Heart right ventricle (tissue), 16 donors: ENCODE measurements around the gene NEK2. TPM values are rescaled to one million over a fixed set of nuclear protein-coding genes. Genes with fewer than 3 reads are reported as not detected.
A peak's percentile ranks its signal among the peaks of the same experiment; 100 is the strongest.
"Not testable (repeated sequence)": the region's sequence is repeated elsewhere in the genome, so short reads cannot be mapped to it uniquely, and the experiment has no call there.

ENCODE experiments used
- ATAC-seq, 8 donors: fragments of 200-7000 bp; cut with Tn5 transposase; one replicate each; pipeline ENCODE4 v1.9.1; 2020; ENCODE audit warnings: mild to moderate bottlenecking in 8 of 8, moderate library complexity in 8 of 8, moderate number of reproducible peaks in 1 of 8
- DNase-seq, 2 donors: peaks; one replicate each; pipeline ENCODE4 v3.0.0-alpha.2; 2020
- H3K27ac ChIP-seq, 10 donors: fragments of 200-600 bp; sonication (generic) in 2 of 10; one replicate each; pipeline versions ENCODE4 v1.5.0 to v1.8.0; 2020 to 2022; ENCODE audit warnings: mild to moderate bottlenecking in 3 of 10
- H3K27me3 ChIP-seq, 7 donors: fragments of 200-600 bp; one replicate each; pipeline ENCODE4 v1.8.0; 2021 to 2022; ENCODE audit warnings: mild to moderate bottlenecking in 2 of 7
- H3K36me3 ChIP-seq, 9 donors: fragments of 200-600 bp; sonication (generic) in 1 of 9; one replicate each; pipeline versions ENCODE4 v1.5.0 to v1.8.0; 2020 to 2022; ENCODE audit warnings: mild to moderate bottlenecking in 2 of 9
- H3K4me1 ChIP-seq, 9 donors: fragments of 200-600 bp; sonication (generic) in 1 of 9; one replicate each; pipeline versions ENCODE4 v1.5.0 to v1.8.0; 2020 to 2022; ENCODE audit warnings: mild to moderate bottlenecking in 4 of 9
- H3K4me3 ChIP-seq, 10 donors: fragments of 200-600 bp; sonication (generic) in 2 of 10; one replicate each; pipeline versions ENCODE4 v1.5.0 to v1.8.0; 2020 to 2022; ENCODE audit warnings: mild to moderate bottlenecking in 7 of 10, moderate library complexity in 2 of 10
- H3K9me3 ChIP-seq, 11 donors: fragments of 200-600 bp in 10 of 11; sonication (generic) in 2 of 11; one replicate each; pipeline versions ENCODE4 v1.5.0 to v1.8.0; 2013 to 2022; ENCODE audit warnings: mild to moderate bottlenecking in 2 of 11, control low read depth in 1 of 11, moderate library complexity in 1 of 11
- WGBS, 2 donors: extraction: QIAGEN DNeasy Blood & Tissue Kit; methylation state at CpG; one replicate each; pipeline ENCODE4 v1.1.7; 2013; ENCODE audit warnings: inconsistent platforms in 1 of 2; 5-methylcytosine and 5-hydroxymethylcytosine counted together
- intact Hi-C, 10 donors: fragments of 100-400 bp; cut with DNase I; formaldehyde crosslinking; loops; one replicate each; pipeline versions ENCODE4 v1.11.1 to v1.14.2; 2022
- polyA plus RNA-seq, 2 donors: library from polyadenylated mRNA; stranded (reverse); fragments of 200-250 nt; gene quantifications; one replicate each; pipeline ENCODE4 v1.2.3, GENCODE V29; 2013
- total RNA-seq, 10 donors: library from RNA; stranded (reverse); fragmentation: NEBNext Ultra II Directional in 3 of 10; extraction: Animal tissue kit (Norgen Biotek cat#: 25700) in 3 of 10; gene quantifications; one replicate each; pipeline versions ENCODE4 v1.2.1 to v1.2.4, GENCODE V29; 2021 to 2023
- TF ChIP-seq, protein P1 (sequence below), 9 donors: fragments of 200-600 bp; sonication (generic) in 2 of 9; IDR thresholded peaks; one replicate each; pipeline versions ENCODE4 v1.5.0 to v1.8.0; 2021 to 2022; ENCODE audit warnings: antibody characterized with exemption in 9 of 9, mild to moderate bottlenecking in 5 of 9, moderate library complexity in 1 of 9
- donor health status: Arrhythmogenic right ventricular cardiomyopathy.
- donor health status: ischemic (EF 13 %, LVEDD 7.1; RV severe dilation, severe dysfunction).
- donor health status: healthy with polysubstance abuse.
- donor health status: DM: no; HTN: yes; CAD: no.
- donor health status: DM: no; HTN: no; CAD: no.
- donor health status: ischemic (EF 25% LVEDD 6.9; RV normal size, moderate dysfunction).
- donor health status: ischemic (EF 25% LVEDD 5.7; RV mildly dilated, moderate dysfunction).
- donor health status: healthy.
- donor health status: DM: yes; HTN: yes; CAD: no.
- donor health status: Ischemic cardiomyopathy.
- donor health status: ischemic (EF 35%, LVEDD 5.7; RV mildly dilated, moderate dysfunction).
- donor health status: nonischemic (EF 11% LVEDD 7.7; RV severe dilation, severe dysfunction).
- donor health status: DM: yes; HTN: yes; CAD: no.
- donor health status: PGD.
- donor health status: ischemic (EF 29% LVEDD 5.4; RV normal size, mild dysfunction).
- donor health status: nonischemic (EF 23%, LVEDD 6.1; RV moderate dilation, normal function).

Gene NEK2
- total and polyA plus RNA-seq, 12 donors: 0.04 to 2.1 (median 0.19) TPM; not detected in 6

DNA sequence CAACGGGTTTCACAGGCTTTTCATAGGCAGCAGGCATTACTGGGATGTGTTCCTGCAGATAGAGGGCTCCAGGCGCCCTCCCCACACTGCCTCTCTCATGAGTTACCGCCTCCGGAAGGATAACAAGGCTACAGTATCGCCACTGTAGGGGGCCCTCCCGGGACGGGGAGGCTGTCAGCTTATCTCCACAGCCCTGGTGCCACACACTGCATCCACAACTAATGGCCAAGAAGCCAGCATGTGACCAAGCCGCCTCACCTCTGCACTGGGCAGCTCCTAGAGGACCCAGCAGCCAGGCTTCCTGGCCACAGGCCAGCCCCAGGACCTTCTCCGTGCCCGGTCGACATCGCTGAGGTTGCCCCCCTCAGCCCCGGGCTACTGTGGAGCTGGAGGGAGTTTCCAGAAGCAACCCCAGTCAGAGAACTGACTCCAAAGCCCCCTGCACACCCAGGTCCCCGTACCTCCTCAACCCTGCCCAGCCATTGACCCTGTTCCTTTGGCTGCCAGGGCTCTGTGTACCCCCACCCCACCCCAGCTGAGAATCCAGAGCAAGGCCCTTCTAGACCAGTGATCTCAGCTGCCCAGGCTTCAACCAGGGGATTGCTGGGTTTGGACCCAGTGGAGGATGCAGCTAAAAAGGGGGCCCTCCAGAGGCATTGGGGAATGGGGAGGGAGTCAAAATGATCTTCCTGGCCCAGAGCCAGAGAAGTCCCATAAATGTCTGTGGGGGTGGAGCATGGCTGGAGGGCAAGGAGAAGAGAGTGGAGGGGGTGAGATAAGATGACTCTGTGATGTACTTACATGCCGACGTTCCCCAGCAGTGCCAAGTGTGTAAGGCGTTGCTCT is 45.0 kb downstream of the NEK2 start:
- TF ChIP-seq, protein P1, sequence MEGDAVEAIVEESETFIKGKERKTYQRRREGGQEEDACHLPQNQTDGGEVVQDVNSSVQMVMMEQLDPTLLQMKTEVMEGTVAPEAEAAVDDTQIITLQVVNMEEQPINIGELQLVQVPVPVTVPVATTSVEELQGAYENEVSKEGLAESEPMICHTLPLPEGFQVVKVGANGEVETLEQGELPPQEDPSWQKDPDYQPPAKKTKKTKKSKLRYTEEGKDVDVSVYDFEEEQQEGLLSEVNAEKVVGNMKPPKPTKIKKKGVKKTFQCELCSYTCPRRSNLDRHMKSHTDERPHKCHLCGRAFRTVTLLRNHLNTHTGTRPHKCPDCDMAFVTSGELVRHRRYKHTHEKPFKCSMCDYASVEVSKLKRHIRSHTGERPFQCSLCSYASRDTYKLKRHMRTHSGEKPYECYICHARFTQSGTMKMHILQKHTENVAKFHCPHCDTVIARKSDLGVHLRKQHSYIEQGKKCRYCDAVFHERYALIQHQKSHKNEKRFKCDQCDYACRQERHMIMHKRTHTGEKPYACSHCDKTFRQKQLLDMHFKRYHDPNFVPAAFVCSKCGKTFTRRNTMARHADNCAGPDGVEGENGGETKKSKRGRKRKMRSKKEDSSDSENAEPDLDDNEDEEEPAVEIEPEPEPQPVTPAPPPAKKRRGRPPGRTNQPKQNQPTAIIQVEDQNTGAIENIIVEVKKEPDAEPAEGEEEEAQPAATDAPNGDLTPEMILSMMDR (IDR thresholded peaks at IDR 0.05): peak in 5 of 9 donors; percentile 11 to 57 (median 41)
- H3K4me3 ChIP-seq: peak overlapping the region in 4 of 10 donors; percentile 14 to 30 (median 28)
- H3K36me3 ChIP-seq: no peaks in the 10 kb centered on the region
- peak overlapping the region; percentile 61 to 88 (median 82) for H3K27ac ChIP-seq
- peaks cover 0 to 54% (median 21%) of the 10 kb centered on the region in 9 donors for H3K4me1 ChIP-seq
- DNase-seq: peak; percentile 50 to 74
- no peaks in the 10 kb centered on the region for H3K9me3 ChIP-seq
- intact Hi-C loops: loop anchor here in 2 of 10 donors (1.0 to 5.0 kb wide), 2 partner anchors 51 to 53 kb away; partner anchors contain the start of gene SLC30A1 (in 2 of the 2)
- no peaks in the 10 kb centered on the region for H3K27me3 ChIP-seq
- ATAC-seq: peak; percentile 75 to 91 (median 83)
- WGBS, 2 donors: 17 to 20% methylated on average over 17 of the region's 17 CpGs

DNA sequence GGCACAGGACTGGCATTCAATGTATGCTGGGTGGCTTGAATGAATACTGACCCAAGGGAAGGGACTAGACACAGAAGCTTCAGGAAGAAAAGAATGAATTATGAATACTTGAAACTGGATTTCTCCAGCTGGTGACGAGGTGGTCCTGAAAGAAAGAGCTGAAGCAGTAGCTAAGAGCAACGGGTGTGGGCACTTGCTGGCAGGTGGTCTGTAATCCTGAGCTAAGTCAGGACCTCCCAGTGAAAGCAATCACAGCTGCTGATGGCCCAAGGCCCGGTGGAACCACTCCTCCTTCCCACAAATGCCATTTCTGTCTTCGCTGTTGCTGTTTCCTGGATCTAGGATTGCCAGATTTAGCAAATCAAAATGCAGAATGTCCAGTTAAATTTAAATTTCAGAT is 47.0 kb downstream of the NEK2 start:
- intact Hi-C loops: loop anchor here in 1 of 10 donors (5.0 kb wide), 1 partner anchor 51 kb away; the partner anchor contains the start of gene SLC30A1
- TF ChIP-seq, protein P1 (IDR thresholded peaks at IDR 0.05): no peak
- DNase-seq: no peak
- Histone ChIP-seq H3K4me1 (peaks cover 0 to 43% (median 20%) of the 10 kb centered on the region in 9 donors), H3K4me3 (no peak overlapping the region), H3K27me3 (no peaks in the 10 kb centered on the region), H3K27ac (no peak overlapping the region), H3K9me3 (no peaks in the 10 kb centered on the region), H3K36me3 (no peaks in the 10 kb centered on the region)
- WGBS, 2 donors: 62 to 63% methylated on average over 4 of the region's 4 CpGs
- no peak for ATAC-seq

DNA sequence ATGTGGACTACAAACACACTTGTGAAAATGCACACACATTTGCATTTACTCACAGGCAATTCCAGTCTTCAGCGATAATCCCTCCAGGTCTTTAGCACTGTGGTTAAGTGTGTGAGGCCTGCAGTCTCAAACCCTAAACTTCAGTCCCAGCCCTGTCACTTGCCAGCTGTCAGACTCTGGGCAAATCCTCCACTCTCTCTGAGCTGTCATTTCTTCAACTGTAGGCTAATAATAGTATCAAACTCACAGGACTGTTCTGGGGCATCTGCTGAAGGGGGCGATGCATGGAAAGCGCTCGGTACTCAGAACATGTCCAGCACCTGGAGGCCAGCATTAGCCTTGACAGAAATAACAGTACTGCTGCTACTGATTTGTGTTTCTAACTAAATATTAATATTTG is 48.2 kb downstream of the NEK2 start:
- no peak overlapping the region for H3K4me3 ChIP-seq
- no peaks in the 10 kb centered on the region for H3K36me3 ChIP-seq
- TF ChIP-seq, protein P1 (IDR thresholded peaks at IDR 0.05): no peak
- H3K9me3 ChIP-seq: no peaks in the 10 kb centered on the region
- peaks cover 0 to 31% (median 8%) of the 10 kb centered on the region in 9 donors for H3K4me1 ChIP-seq
- H3K27ac ChIP-seq: peak overlapping the region in 2 of 10 donors; percentile 11 to 19
- intact Hi-C loops: loop anchor here in 1 of 10 donors (5.0 kb wide), 1 partner anchor 50 kb away; the partner anchor contains the start of gene SLC30A1
- ATAC-seq (peak in 4 of 8 donors; percentile 14 to 48 (median 30)), DNase-seq (no peak)
- 57 to 61% methylated on average over 4 of the region's 4 CpGs for WGBS, 2 donors
- no peaks in the 10 kb centered on the region for H3K27me3 ChIP-seq

DNA sequence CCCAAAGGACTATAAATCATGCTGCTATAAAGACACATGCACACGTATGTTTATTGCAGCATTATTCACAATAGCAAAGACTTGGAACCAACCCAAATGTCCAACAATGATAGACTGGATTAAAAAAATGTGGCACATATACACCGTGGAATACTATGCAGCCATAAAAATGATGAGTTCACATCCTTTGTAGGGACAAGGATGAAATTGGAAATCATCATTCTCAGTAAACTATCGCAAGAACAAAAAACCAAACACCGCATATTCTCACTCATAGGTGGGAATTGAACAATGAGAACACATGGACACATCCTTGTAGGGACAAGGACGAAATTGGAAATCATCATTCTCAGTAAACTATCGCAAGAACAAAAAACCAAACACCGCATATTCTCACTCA is 49.6 kb downstream of the NEK2 start:
- WGBS, 2 donors: 95 to 96% methylated on average over 6 of the region's 7 CpGs
- H3K9me3 ChIP-seq, H3K36me3 ChIP-seq, H3K4me3 ChIP-seq, ATAC-seq, H3K27me3 ChIP-seq, H3K27ac ChIP-seq, DNase-seq: not testable (repeated sequence)
- H3K4me1 ChIP-seq: peaks cover 0 to 29% (median 7%) of the 10 kb centered on the region in 9 donors
- intact Hi-C loops: loop anchor here in 1 of 10 donors (5.0 kb wide), 1 partner anchor 49 kb away; the partner anchor contains the start of gene SLC30A1
